Fibroblast of lung (primary cell): ENCODE measurements around the gene TMEM30B. TPM values are rescaled to one million over a fixed set of nuclear protein-coding genes. Genes with fewer than 3 reads are reported as not detected.

ENCODE experiments used
- DNase-seq, 2 donors: peaks; one replicate each; pipeline versions ENCODE4 v3.0.0 to v3.0.0-alpha.2; 2010; ENCODE audit warnings: low read depth in 2 of 2
- H2AFZ ChIP-seq: 2 replicates; pipeline ENCODE4 v1.5.1; 2012; ENCODE audit warnings: low read length, control low read depth, inconsistent platforms
- H3K27ac ChIP-seq: 2 replicates; pipeline ENCODE4 v1.5.1; 2011; ENCODE audit warnings: low read length, control low read depth; ENCODE audit not compliant: insufficient read depth
- H3K27me3 ChIP-seq: 2 replicates; pipeline ENCODE4 v1.5.1; 2011; ENCODE audit warnings: mild to moderate bottlenecking, low read length; ENCODE audit not compliant: control insufficient read depth, insufficient read depth
- H3K36me3 ChIP-seq: 2 replicates; pipeline ENCODE4 v1.5.1; 2011; ENCODE audit warnings: low read length; ENCODE audit not compliant: control insufficient read depth, insufficient read depth
- H3K4me1 ChIP-seq: 2 replicates; pipeline ENCODE4 v1.5.1; 2011; ENCODE audit warnings: low read length; ENCODE audit not compliant: control insufficient read depth, insufficient read depth; ENCODE audit errors: extremely low read depth
- H3K4me2 ChIP-seq: 2 replicates; pipeline ENCODE4 v1.5.1; 2011; ENCODE audit warnings: low read length, control low read depth; ENCODE audit not compliant: insufficient read depth; ENCODE audit errors: extremely low read depth
- H3K4me3 ChIP-seq, 4 experiments: fragments of 200-600 bp in 1 of 4; sonication (generic) in 1 of 4; replicated peaks in 1 of 4; 2 replicates each; pipeline ENCODE4 v1.5.1; 2011 to 2016; ENCODE audit warnings: low read length in 4 of 4, low read depth in 3 of 4, mild to moderate bottlenecking in 3 of 4, control low read depth in 2 of 4, inconsistent platforms in 1 of 4, mixed read lengths in 1 of 4; ENCODE audit not compliant: insufficient read depth in 1 of 4; ENCODE audit errors: control extremely low read depth in 1 of 4
- H3K79me2 ChIP-seq: 2 replicates; pipeline ENCODE4 v1.5.1; 2012; ENCODE audit warnings: mild to moderate bottlenecking, low read length, inconsistent platforms; ENCODE audit not compliant: control insufficient read depth, insufficient read depth
- H3K9ac ChIP-seq: 2 replicates; pipeline ENCODE4 v1.5.1; 2011; ENCODE audit warnings: mild to moderate bottlenecking, low read length, control low read depth; ENCODE audit not compliant: insufficient read depth
- H3K9me3 ChIP-seq: 2 replicates; pipeline ENCODE4 v1.5.1; 2012; ENCODE audit warnings: low read depth, low read length; ENCODE audit not compliant: control insufficient read depth, insufficient read depth
- H4K20me1 ChIP-seq: 2 replicates; pipeline ENCODE4 v1.5.1; 2011; ENCODE audit warnings: low read length; ENCODE audit not compliant: control insufficient read depth, insufficient read depth; ENCODE audit errors: extremely low read depth
- EZH2 ChIP-seq: IDR thresholded peaks from 2 replicates; pipeline ENCODE4 v1.5.1; 2012; ENCODE audit warnings: low read length, control low read depth, mild to moderate bottlenecking; ENCODE audit errors: missing control alignments
- polyA plus RNA-seq, 2 donors: library from polyadenylated mRNA; depleted of rRNA in 1 of 2; stranded (reverse) in 1 of 2; unstranded in 1 of 2; fragments of >200 nt; gene quantifications; 2 replicates each; pipeline ENCODE4 v1.2.1, GENCODE V29; 2011 to 2012; ENCODE audit warnings: missing spikeins in 1 of 2
- total RNA-seq: library from RNA; depleted of rRNA; stranded (reverse); fragments of >200 nt; gene quantifications from 2 replicates; pipeline ENCODE4 v1.2.1, GENCODE V29; 2014
- TF ChIP-seq, protein P1 (sequence below), 2 donors: IDR thresholded peaks in 1 of 2; conservative IDR thresholded peaks in 1 of 2; 1 replicate in 1 of 2; 2 replicates in 1 of 2; pipeline ENCODE4 v1.5.1; 2011 to 2012; ENCODE audit warnings: low read length in 2 of 2, control low read depth in 1 of 2, inconsistent platforms in 1 of 2, low read depth in 1 of 2, mild to moderate bottlenecking in 1 of 2

Gene TMEM30B
- total and polyA plus RNA-seq, 2 donors (not counting 1 experiment from before 2014, with no cell fraction given), result 0.22 to 0.83 TPM

DNA sequence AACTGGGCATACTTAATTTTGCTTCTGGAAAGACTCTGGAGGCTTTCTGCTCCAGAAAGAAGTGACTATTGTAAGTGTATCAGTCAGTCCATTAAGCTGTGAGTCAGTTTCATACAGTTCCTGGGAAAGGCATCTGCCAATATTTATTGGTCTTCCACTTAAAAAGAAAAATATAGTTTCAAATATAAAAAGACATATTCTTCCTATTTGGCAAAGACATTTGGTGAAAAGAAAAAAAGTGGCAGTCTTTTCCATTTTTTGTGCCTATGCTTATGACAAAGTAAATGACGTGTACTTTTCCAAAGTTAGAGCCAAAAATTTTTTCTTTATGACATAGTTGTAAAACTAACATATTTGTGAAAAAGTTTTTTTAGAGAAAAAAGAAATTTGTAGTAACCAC, 12.3 kb downstream of the TMEM30B start:
- no peak for DNase-seq
- H4K20me1 ChIP-seq, result no peaks in the 10 kb centered on the region
- no peaks in the 10 kb centered on the region for H3K36me3 ChIP-seq
- H3K9ac ChIP-seq, result no peak overlapping the region
- H3K27ac ChIP-seq, result no peak overlapping the region
- no peak for TF ChIP-seq EZH2
- TF ChIP-seq, protein P1, sequence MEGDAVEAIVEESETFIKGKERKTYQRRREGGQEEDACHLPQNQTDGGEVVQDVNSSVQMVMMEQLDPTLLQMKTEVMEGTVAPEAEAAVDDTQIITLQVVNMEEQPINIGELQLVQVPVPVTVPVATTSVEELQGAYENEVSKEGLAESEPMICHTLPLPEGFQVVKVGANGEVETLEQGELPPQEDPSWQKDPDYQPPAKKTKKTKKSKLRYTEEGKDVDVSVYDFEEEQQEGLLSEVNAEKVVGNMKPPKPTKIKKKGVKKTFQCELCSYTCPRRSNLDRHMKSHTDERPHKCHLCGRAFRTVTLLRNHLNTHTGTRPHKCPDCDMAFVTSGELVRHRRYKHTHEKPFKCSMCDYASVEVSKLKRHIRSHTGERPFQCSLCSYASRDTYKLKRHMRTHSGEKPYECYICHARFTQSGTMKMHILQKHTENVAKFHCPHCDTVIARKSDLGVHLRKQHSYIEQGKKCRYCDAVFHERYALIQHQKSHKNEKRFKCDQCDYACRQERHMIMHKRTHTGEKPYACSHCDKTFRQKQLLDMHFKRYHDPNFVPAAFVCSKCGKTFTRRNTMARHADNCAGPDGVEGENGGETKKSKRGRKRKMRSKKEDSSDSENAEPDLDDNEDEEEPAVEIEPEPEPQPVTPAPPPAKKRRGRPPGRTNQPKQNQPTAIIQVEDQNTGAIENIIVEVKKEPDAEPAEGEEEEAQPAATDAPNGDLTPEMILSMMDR (conservative IDR thresholded peaks at IDR 0.05 in 1 of 2, IDR thresholded peaks at IDR 0.05 in 1 of 2; ENCODE audit: low read depth in 1 of 2, low read length in 2 of 2), result no peak
- H3K4me2 ChIP-seq, result no peak overlapping the region
- H2AFZ ChIP-seq, result no peak overlapping the region
- no peaks in the 10 kb centered on the region for H3K4me1 ChIP-seq
- H3K79me2 ChIP-seq, result no peaks in the 10 kb centered on the region
- H3K9me3 ChIP-seq, result no peaks in the 10 kb centered on the region
- H3K4me3 ChIP-seq, result no peak overlapping the region
- H3K27me3 ChIP-seq, result peaks cover 2% of the 10 kb centered on the region

DNA sequence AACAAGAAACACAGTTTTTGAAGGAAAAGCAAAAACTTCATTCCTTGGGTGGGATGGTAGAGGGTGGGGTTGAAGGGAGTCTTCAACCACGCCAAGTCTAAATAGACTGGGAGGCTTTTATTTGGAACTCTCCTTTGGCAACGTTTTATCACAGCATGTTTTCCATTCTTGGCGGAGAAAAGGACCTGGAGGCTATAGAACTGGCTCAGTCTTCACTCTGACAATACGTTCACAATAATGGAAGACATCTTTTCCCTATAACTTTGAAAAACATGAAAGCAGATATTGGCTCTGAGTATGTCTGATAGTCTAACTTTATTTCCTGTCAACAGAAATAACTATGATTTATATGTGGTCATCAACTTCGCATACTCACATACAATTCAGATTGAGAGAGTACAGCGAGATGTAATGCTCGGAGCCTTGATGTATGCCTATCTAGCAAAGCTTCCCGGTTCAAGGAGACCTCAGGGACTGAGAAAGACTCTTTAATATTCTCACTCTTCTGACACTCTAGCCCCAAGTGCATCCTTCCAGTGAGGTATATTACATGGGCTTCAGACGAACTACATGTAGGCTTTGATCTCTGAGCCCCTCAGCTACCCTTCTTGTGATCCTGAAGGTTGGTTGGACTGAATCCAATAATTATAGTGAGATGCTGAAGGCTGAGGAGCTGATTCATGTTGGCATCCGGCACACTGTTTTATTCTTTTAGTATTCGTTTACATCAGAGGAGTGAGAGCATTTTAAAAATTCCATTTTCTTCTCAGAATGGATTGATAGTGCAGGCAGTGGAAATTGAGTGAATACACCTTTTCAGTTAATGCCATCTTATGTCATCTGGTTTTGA, 14.0 kb downstream of the TMEM30B start:
- no peak overlapping the region for H3K9ac ChIP-seq
- DNase-seq, result no peak
- TF ChIP-seq EZH2, result no peak
- TF ChIP-seq, protein P1 (conservative IDR thresholded peaks at IDR 0.05 in 1 of 2, IDR thresholded peaks at IDR 0.05 in 1 of 2; ENCODE audit: low read depth in 1 of 2, low read length in 2 of 2), result no peak
- peak overlapping the region; percentile 34 for H3K27ac ChIP-seq
- no peak overlapping the region for H3K4me3 ChIP-seq
- H3K4me1 ChIP-seq, result no peaks in the 10 kb centered on the region
- peaks cover 2% of the 10 kb centered on the region for H3K27me3 ChIP-seq
- H3K36me3 ChIP-seq, result no peaks in the 10 kb centered on the region
- no peak overlapping the region for H2AFZ ChIP-seq
- no peaks in the 10 kb centered on the region for H3K79me2 ChIP-seq
- H3K9me3 ChIP-seq, result no peaks in the 10 kb centered on the region
- H3K4me2 ChIP-seq, result peak overlapping the region; percentile 20
- H4K20me1 ChIP-seq, result no peaks in the 10 kb centered on the region

DNA sequence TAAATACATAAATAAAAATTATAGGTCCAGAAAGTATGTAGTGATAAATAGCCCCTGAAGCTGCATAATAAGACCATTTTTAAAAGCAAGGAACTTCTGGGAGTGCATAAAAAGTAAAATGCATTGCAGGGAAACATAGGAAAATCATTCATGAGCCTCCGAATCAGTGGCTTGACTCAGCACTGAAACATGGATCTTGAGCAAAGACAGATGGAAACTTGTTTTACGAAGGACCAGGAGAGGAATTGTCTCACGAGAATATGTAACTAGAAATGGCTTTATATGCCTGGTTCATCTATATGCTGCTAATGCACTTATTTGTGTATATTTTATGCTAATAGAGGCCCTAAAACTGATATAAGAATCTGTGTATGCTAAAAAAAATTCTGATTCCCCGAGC, 14.7 kb downstream of the TMEM30B start:
- DNase-seq, result peak in 1 of 2 donors; percentile 21
- no peak for TF ChIP-seq EZH2
- TF ChIP-seq, protein P1 (conservative IDR thresholded peaks at IDR 0.05 in 1 of 2, IDR thresholded peaks at IDR 0.05 in 1 of 2; ENCODE audit: low read depth in 1 of 2, low read length in 2 of 2), result no peak
- no peaks in the 10 kb centered on the region for H3K36me3 ChIP-seq
- no peak overlapping the region for H3K27ac ChIP-seq
- H3K79me2 ChIP-seq, result no peaks in the 10 kb centered on the region
- peaks cover 2% of the 10 kb centered on the region for H3K27me3 ChIP-seq
- H3K4me2 ChIP-seq, result no peak overlapping the region
- H4K20me1 ChIP-seq, result no peaks in the 10 kb centered on the region
- no peak overlapping the region for H2AFZ ChIP-seq
- no peak overlapping the region for H3K9ac ChIP-seq
- H3K9me3 ChIP-seq, result no peaks in the 10 kb centered on the region
- H3K4me1 ChIP-seq, result no peaks in the 10 kb centered on the region
- peak overlapping the region in 1 of 4 experiments; percentile 4 for H3K4me3 ChIP-seq
